Gastroesophageal sphincter (tissue), 4 donors: ENCODE measurements around the gene MS4A12. TPM values are rescaled to one million over a fixed set of nuclear protein-coding genes. Genes with fewer than 3 reads are reported as not detected.

Source experiments
- ATAC-seq: fragments of 150-250 bp; one replicate; pipeline ENCODE4 v1.9.1; 2016; ENCODE audit warnings: mild to moderate bottlenecking, moderate library complexity
- H3K27ac ChIP-seq, 4 donors: fragments of 200-600 bp; sonication (generic) in 3 of 4; 1 replicate in 3 of 4; 2 replicates in 1 of 4; pipeline ENCODE4 v1.5.1; 2016 to 2019
- H3K27me3 ChIP-seq: fragments of 200-600 bp; sonication (generic); one replicate; pipeline ENCODE4 v1.5.1; 2019
- H3K36me3 ChIP-seq, 2 donors: fragments of 200-600 bp; sonication (generic); one replicate each; pipeline ENCODE4 v1.5.1; 2019; ENCODE audit warnings: control low read depth in 1 of 2
- H3K4me1 ChIP-seq, 3 donors: fragments of 200-600 bp; sonication (generic); 1 replicate in 2 of 3; 2 replicates in 1 of 3; pipeline ENCODE4 v1.5.1; 2016 to 2019; ENCODE audit warnings: control low read depth in 2 of 3
- H3K4me3 ChIP-seq, 2 donors: fragments of 200-600 bp; sonication (generic); one replicate each; pipeline ENCODE4 v1.5.1; 2019; ENCODE audit warnings: mild to moderate bottlenecking in 1 of 2, moderate library complexity in 1 of 2
- H3K9me3 ChIP-seq, 3 donors: fragments of 200-600 bp; sonication (generic); one replicate each; pipeline ENCODE4 v1.5.1; 2017 to 2019; ENCODE audit warnings: control low read depth in 2 of 3
- CTCF ChIP-seq, 4 experiments: fragments of 200-600 bp in 2 of 4; fragments of 450-650 bp in 2 of 4; sonication (generic) in 1 of 4; IDR thresholded peaks; one replicate each; pipeline ENCODE4 v1.5.1; 2017 to 2019; ENCODE audit warnings: antibody characterized with exemption in 4 of 4, mild to moderate bottlenecking in 2 of 4, moderate library complexity in 2 of 4
- EP300 ChIP-seq: sonication (generic); formaldehyde crosslinking; IDR thresholded peaks from one replicate; pipeline ENCODE4 v1.6.1; 2017; ENCODE audit warnings: antibody characterized with exemption, mild to moderate bottlenecking
- POLR2A ChIP-seq, 2 donors: fragments of 450-650 bp; IDR thresholded peaks; one replicate each; pipeline ENCODE4 v1.6.1; 2017; ENCODE audit warnings: antibody characterized with exemption in 2 of 2, mild to moderate bottlenecking in 2 of 2, moderate library complexity in 1 of 2
- POLR2AphosphoS5 ChIP-seq: sonication (generic); formaldehyde crosslinking; IDR thresholded peaks from one replicate; pipeline ENCODE4 v1.6.1; 2017; ENCODE audit warnings: antibody characterized with exemption
- WGBS, 2 donors: methylation state at CpG; one replicate each; pipeline ENCODE4 v1.1.5; 2018; ENCODE audit warnings: low coverage in 1 of 2; 5-methylcytosine and 5-hydroxymethylcytosine counted together
- total RNA-seq, 4 donors: library from RNA; depleted of rRNA; stranded (reverse); fragments of >200 nt; gene quantifications; one replicate each; pipeline ENCODE4 v1.1.0, GENCODE V29; 2016

The MS4A12 gene
- total RNA-seq, 4 donors from 2014 or later, result not detected

GRCh38 chr11:60455531-60456042 lies 37.0 kb upstream of the MS4A12 start, which contains the start of gene MS4A1:
Gene MS4A1, plus strand, starts transcription at chr11:60455847. Its CDS starts 6,528 bp downstream, at chr11:60462375.
- no peak within 1 kb of the TSS for H3K4me3 ChIP-seq
- no peaks in the 10 kb centered on the region for H3K36me3 ChIP-seq
- TF ChIP-seq EP300 (no peak), CTCF (IDR thresholded peaks at IDR 0.05) (no peak), POLR2A (IDR thresholded peaks at IDR 0.05) (no peak), POLR2AphosphoS5 (no peak)
- ATAC-seq, result no peak
- no peaks in the 10 kb centered on the region for H3K9me3 ChIP-seq
- 78 to 80% methylated on average over 3 of the region's 4 CpGs for WGBS, 2 donors
- no peak within 1 kb of the TSS for H3K27ac ChIP-seq
- H3K27me3 ChIP-seq, result no peaks in the 10 kb centered on the region
- no peaks in the 10 kb centered on the region for H3K4me1 ChIP-seq

GRCh38 chr11:60457576-60457975 lies 35.0 kb upstream of the MS4A12 start:
- Histone ChIP-seq H3K27ac (no peak overlapping the region), H3K27me3 (no peaks in the 10 kb centered on the region), H3K36me3 (no peaks in the 10 kb centered on the region), H3K4me1 (no peaks in the 10 kb centered on the region), H3K4me3 (no peak overlapping the region), H3K9me3 (no peaks in the 10 kb centered on the region)
- WGBS, 2 donors, result 58 to 62% methylated on average over 3 of the region's 3 CpGs
- ATAC-seq, result no peak
- TF ChIP-seq POLR2AphosphoS5, result no peak
- no peak for TF ChIP-seq CTCF (IDR thresholded peaks at IDR 0.05)
- TF ChIP-seq POLR2A (IDR thresholded peaks at IDR 0.05), result no peak
- TF ChIP-seq EP300, result no peak

- no peak overlapping the region for H3K27ac ChIP-seq
- H3K4me3 ChIP-seq, result no peak overlapping the region
- WGBS, 2 donors, result 91 to 100% methylated on average over 1 of the region's 1 CpG
- no peaks in the 10 kb centered on the region for H3K4me1 ChIP-seq
- no peaks in the 10 kb centered on the region for H3K36me3 ChIP-seq
- TF ChIP-seq POLR2A (IDR thresholded peaks at IDR 0.05) (no peak), CTCF (IDR thresholded peaks at IDR 0.05) (no peak), POLR2AphosphoS5 (no peak), EP300 (no peak)
- no peaks in the 10 kb centered on the region for H3K27me3 ChIP-seq
- no peak for ATAC-seq
- no peaks in the 10 kb centered on the region for H3K9me3 ChIP-seq
These were observed 33.2 kb upstream of the MS4A12 start for GRCh38 chr11:60459345-60459744.

GRCh38 chr11:60468829-60469228 lies 23.7 kb upstream of the MS4A12 start:
- Histone ChIP-seq H3K36me3 (no peaks in the 10 kb centered on the region), H3K27me3 (no peaks in the 10 kb centered on the region), H3K4me1 (no peaks in the 10 kb centered on the region), H3K27ac (no peak overlapping the region), H3K9me3 (no peaks in the 10 kb centered on the region), H3K4me3 (no peak overlapping the region)
- 49 to 64% methylated on average over 2 of the region's 2 CpGs for WGBS, 2 donors
- no peak for ATAC-seq
- TF ChIP-seq EP300 (no peak), POLR2A (IDR thresholded peaks at IDR 0.05) (no peak), CTCF (IDR thresholded peaks at IDR 0.05) (no peak), POLR2AphosphoS5 (no peak)

GRCh38 chr11:60469723-60470122 lies 22.9 kb upstream of the MS4A12 start:
- Histone ChIP-seq H3K27me3 (no peaks in the 10 kb centered on the region), H3K27ac (no peak overlapping the region), H3K4me3 (no peak overlapping the region), H3K36me3 (no peaks in the 10 kb centered on the region), H3K9me3 (no peaks in the 10 kb centered on the region), H3K4me1 (no peaks in the 10 kb centered on the region)
- ATAC-seq, result no peak
- WGBS, 2 donors, result 64 to 67% methylated on average over 2 of the region's 2 CpGs
- TF ChIP-seq POLR2AphosphoS5 (no peak), POLR2A (IDR thresholded peaks at IDR 0.05) (no peak), CTCF (IDR thresholded peaks at IDR 0.05) (no peak), EP300 (no peak)
